Measurements from ENCODE around the gene FFAR2. TPM values are rescaled to one million over a fixed set of nuclear protein-coding genes. Genes with fewer than 3 reads are reported as not detected.
A peak's percentile ranks its signal among the peaks of the same experiment; 100 is the strongest.

FFAR2 gene
- total RNA-seq, 4 donors from 2014 or later: 0.21 TPM; not detected in 2

DNA sequence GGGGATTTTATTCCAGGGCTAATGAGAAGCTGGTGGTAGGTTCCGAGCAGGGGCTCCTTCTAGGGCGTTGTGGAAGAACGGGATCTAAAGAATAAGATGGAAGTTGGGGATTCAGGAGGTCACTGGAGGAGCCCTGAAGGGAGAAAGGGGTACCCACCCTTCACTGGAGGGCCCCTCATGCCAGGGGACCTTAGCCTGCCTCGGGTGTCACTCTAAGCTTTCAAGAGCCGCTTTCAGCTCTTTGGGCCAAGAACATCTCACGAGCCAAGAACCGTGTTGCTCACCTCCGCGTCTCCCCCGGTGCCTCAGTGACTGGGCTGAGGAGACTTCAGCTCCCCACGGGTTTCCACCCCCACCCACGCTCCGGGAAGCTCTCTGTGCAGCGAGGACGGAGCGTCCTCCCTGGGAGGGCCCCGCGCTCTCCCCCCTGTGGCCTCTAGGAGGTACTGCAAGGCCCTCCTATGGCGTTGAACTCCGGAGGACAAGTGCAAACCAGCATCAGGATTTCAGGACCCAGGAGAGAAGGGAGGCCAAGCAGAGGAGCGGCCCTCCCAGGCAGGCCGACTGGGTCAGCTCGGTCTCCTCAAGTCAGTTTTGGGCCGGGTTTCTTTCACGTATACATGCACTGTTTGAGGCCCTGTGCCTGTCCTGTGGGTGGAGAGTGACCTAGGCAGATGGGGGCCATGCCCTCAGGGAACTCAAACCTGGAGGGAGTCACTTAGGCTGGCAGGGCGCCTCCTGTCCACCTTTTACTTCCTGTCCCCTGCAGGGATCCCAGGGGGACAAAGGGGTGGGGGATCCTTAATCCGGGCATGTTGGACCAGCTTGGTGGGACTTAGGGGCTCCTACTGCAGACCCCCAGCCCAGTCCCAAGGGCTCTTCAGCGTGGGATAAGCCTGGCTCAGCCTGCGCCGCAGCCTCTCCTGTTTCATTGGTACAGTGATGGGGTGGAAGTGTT is 47.3 kb downstream of the FFAR2 start:
- no peak overlapping the region for H3K27ac ChIP-seq
- peak; percentile 23 to 58 for DNase-seq
- no peaks in the 10 kb centered on the region for H3K4me1 ChIP-seq
- no peaks in the 10 kb centered on the region for H3K27me3 ChIP-seq
- TF ChIP-seq POLR2A (IDR thresholded peaks at IDR 0.05): no peak
- TF ChIP-seq CTCF (IDR thresholded peaks at IDR 0.05): peak; percentile 91 to 96 (median 93)
- H3K4me3 ChIP-seq: no peak overlapping the region
- no peaks in the 10 kb centered on the region for H3K36me3 ChIP-seq
- intact Hi-C loops (cut with DNase I; ENCODE audit: low total_unique reads): no loop called here
- no peaks in the 10 kb centered on the region for H3K9me3 ChIP-seq

DNA sequence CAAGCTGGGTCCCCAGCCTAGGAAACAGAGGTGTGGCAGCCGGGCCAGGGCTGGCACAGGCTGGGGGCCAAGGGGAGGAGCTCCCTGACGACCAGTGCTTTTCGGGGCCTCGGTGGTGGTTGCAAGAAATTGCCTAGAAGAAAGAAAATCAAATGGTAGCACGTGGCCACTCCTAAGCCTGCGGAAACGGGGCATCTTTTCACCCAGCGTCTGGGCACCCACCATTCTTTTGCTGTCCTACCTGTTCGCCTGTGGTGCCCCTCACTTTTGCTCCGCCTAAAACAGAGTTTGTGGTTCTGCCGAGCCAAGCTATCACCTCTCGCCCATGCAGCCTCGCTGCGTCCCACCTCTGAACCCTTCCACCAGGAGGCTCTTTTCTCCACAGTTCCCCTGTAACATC is 49.3 kb downstream of the FFAR2 start:
- Histone ChIP-seq H3K36me3 (no peaks in the 10 kb centered on the region), H3K27me3 (no peaks in the 10 kb centered on the region), H3K4me3 (no peak overlapping the region), H3K9me3 (no peaks in the 10 kb centered on the region), H3K4me1 (no peaks in the 10 kb centered on the region), H3K27ac (no peak overlapping the region)
- no peak for DNase-seq
- intact Hi-C loops (cut with DNase I; ENCODE audit: low total_unique reads): no loop called here
- TF ChIP-seq POLR2A (IDR thresholded peaks at IDR 0.05): no peak
- no peak for TF ChIP-seq CTCF (IDR thresholded peaks at IDR 0.05)

DNA sequence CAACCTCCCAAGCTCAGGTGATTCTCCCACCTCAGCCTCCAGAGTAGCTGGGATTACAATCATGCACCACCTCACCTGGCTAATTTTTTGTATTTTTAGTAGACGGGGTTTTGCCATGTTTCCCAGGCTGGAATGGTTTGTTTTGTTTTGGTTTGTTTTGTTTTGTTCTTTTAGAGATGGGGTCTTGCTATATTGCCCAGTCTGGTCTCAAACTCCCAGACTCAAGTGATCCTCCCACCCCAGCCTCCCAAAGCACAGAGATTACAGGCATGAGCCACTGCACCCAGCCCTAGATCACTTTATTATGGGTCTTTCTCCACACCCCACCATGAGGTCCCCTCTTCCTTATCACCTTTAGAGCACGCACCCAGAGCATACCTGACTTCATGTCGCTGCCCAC is 50.2 kb downstream of the FFAR2 start:
- Histone ChIP-seq H3K4me3 (no peak overlapping the region), H3K9me3 (no peaks in the 10 kb centered on the region), H3K36me3 (no peaks in the 10 kb centered on the region), H3K27ac (no peak overlapping the region), H3K4me1 (no peaks in the 10 kb centered on the region), H3K27me3 (no peaks in the 10 kb centered on the region)
- intact Hi-C loops (cut with DNase I; ENCODE audit: low total_unique reads): no loop called here
- no peak for TF ChIP-seq CTCF (IDR thresholded peaks at IDR 0.05)
- no peak for TF ChIP-seq POLR2A (IDR thresholded peaks at IDR 0.05)
- no peak for DNase-seq

GRCh38 chr19:35498984-35499527 is 51.0 kb downstream of the FFAR2 start:
- Histone ChIP-seq H3K9me3 (no peaks in the 10 kb centered on the region), H3K36me3 (no peaks in the 10 kb centered on the region), H3K27ac (no peak overlapping the region), H3K4me3 (no peak overlapping the region), H3K27me3 (no peaks in the 10 kb centered on the region), H3K4me1 (no peaks in the 10 kb centered on the region)
- intact Hi-C loops (cut with DNase I; ENCODE audit: low total_unique reads): no loop called here
- DNase-seq: no peak
- no peak for TF ChIP-seq POLR2A (IDR thresholded peaks at IDR 0.05)
- no peak for TF ChIP-seq CTCF (IDR thresholded peaks at IDR 0.05)

DNA sequence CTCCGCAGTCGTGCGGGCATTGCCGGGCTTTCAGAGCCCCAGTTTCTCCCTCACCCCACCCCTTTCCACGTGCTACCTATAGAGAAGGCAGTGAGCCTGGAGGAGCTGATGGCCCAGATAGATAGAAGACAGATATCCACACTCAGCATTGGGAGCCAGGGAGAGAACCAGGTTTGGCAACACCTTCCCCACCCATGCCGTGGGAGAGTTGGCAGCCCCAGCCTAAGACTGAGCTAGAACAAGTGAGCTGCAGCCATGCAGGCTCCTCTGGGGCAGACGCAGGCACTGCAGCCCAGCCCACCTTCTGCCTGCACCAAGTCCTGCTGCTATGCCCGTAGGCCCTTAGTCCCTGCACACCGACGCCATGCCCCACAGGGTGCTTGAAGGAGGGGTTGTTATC is 52.6 kb downstream of the FFAR2 start:
- intact Hi-C loops (cut with DNase I; ENCODE audit: low total_unique reads): no loop called here
- no peak overlapping the region for H3K4me3 ChIP-seq
- no peaks in the 10 kb centered on the region for H3K9me3 ChIP-seq
- DNase-seq: no peak
- TF ChIP-seq CTCF (IDR thresholded peaks at IDR 0.05): no peak
- TF ChIP-seq POLR2A (IDR thresholded peaks at IDR 0.05): no peak
- no peak overlapping the region for H3K27ac ChIP-seq
- no peaks in the 10 kb centered on the region for H3K27me3 ChIP-seq
- no peaks in the 10 kb centered on the region for H3K4me1 ChIP-seq
- no peaks in the 10 kb centered on the region for H3K36me3 ChIP-seq
